CD4-positive, alpha-beta T cell treated with Interleukin-2 at 100 ng/mL for 4 hours (primary cell): ENCODE results near the gene GFAP.

Source experiments
- DNase-seq: peaks from one replicate; pipeline ENCODE4 v3.0.0-alpha.2; 2020; ENCODE audit warnings: low spot score

GFAP gene

GRCh38 chr17:44914148-44914547 lies 1.2 kb downstream of the GFAP start:
- DNase-seq, result no peak

- no peak for DNase-seq
These were observed 1.6 kb downstream of the GFAP start for GRCh38 chr17:44913676-44914075.

- no peak for DNase-seq
These were observed 2.3 kb downstream of the GFAP start for GRCh38 chr17:44912763-44913544.

- DNase-seq, result peak; percentile 54
These were observed 3.9 kb downstream of the GFAP start for GRCh38 chr17:44911133-44912001.

GRCh38 chr17:44910231-44911106 lies 4.8 kb downstream of the GFAP start:
- no peak for DNase-seq

- no peak for DNase-seq
These were observed 5.6 kb downstream of the GFAP start for GRCh38 chr17:44909681-44910144.

- no peak for DNase-seq
These were observed 6.5 kb downstream of the GFAP start for GRCh38 chr17:44908761-44909326.

- no peak for DNase-seq
These were observed 7.4 kb downstream of the GFAP start for GRCh38 chr17:44907729-44908470.

GRCh38 chr17:44906763-44907728 lies 8.3 kb downstream of the GFAP start:
- no peak for DNase-seq

- no peak for DNase-seq
These were observed 9.2 kb downstream of the GFAP start for GRCh38 chr17:44906010-44906646.

GRCh38 chr17:44905006-44906000 lies 10.0 kb downstream of the GFAP start:
- DNase-seq, result no peak

GRCh38 chr17:44904001-44904984 lies 11.0 kb downstream of the GFAP start:
- DNase-seq, result no peak

GRCh38 chr17:44903012-44903685 lies 12.2 kb downstream of the GFAP start:
- no peak for DNase-seq

- DNase-seq, result no peak
These were observed 13.1 kb downstream of the GFAP start for GRCh38 chr17:44902135-44902760.

GRCh38 chr17:44901411-44901921 lies 13.8 kb downstream of the GFAP start:
- DNase-seq, result no peak

GRCh38 chr17:44900894-44901293 lies 14.4 kb downstream of the GFAP start:
- DNase-seq, result no peak
